Smooth muscle cell (in vitro differentiated cells): Measurements from ENCODE around the gene ELL2. TPM values are rescaled to one million over a fixed set of nuclear protein-coding genes. Genes with fewer than 3 reads are reported as not detected.
A peak's percentile ranks its signal among the peaks of the same experiment; 100 is the strongest.

Experiments
- DNase-seq: peaks from one replicate; lab custom pipeline; 2025; ENCODE audit not compliant: unreplicated experiment; lab: John Stamatoyannopoulos, UW
- H2AFZ ChIP-seq: fragments of 200-600 bp; sonication (generic); 2 replicates; pipeline ENCODE4 v1.6.0; 2016; ENCODE audit warnings: antibody characterized with exemption, low read depth, mild to moderate bottlenecking
- H3F3A ChIP-seq: fragments of 200-600 bp; sonication (generic); 2 replicates; pipeline ENCODE4 v1.6.0; 2017; ENCODE audit warnings: antibody characterized with exemption, low read depth
- H3K27ac ChIP-seq: fragments of 200-600 bp; sonication (generic); 2 replicates; pipeline ENCODE4 v1.5.1; 2016; ENCODE audit warnings: low read depth, mild to moderate bottlenecking
- H3K27me3 ChIP-seq: fragments of 200-600 bp; sonication (generic); 2 replicates; pipeline ENCODE4 v1.6.1; 2016; ENCODE audit warnings: low read depth, mild to moderate bottlenecking
- H3K36me3 ChIP-seq: fragments of 200-600 bp; sonication (generic); 2 replicates; pipeline ENCODE4 v1.5.1; 2016; ENCODE audit warnings: low read depth
- H3K4me1 ChIP-seq: fragments of 200-600 bp; sonication (generic); 2 replicates; pipeline ENCODE4 v1.5.1; 2016; ENCODE audit warnings: low read depth
- H3K4me2 ChIP-seq: fragments of 200-600 bp; sonication (generic); 2 replicates; pipeline ENCODE4 v1.6.0; 2016; ENCODE audit warnings: mild to moderate bottlenecking
- H3K4me3 ChIP-seq: fragments of 200-600 bp; sonication (generic); 2 replicates; pipeline ENCODE4 v1.5.1; 2016; ENCODE audit warnings: mild to moderate bottlenecking
- H3K79me2 ChIP-seq: fragments of 200-600 bp; sonication (generic); 2 replicates; pipeline ENCODE4 v1.6.0; 2016; ENCODE audit warnings: low read depth, mild to moderate bottlenecking
- H3K9ac ChIP-seq: fragments of 200-600 bp; sonication (generic); 2 replicates; pipeline ENCODE4 v1.6.0; 2016; ENCODE audit warnings: low read depth
- H3K9me3 ChIP-seq: fragments of 200-600 bp; sonication (generic); replicated peaks from 2 replicates; pipeline ENCODE4 v1.5.1; 2016; ENCODE audit warnings: low read depth
- H4K20me1 ChIP-seq: fragments of 200-600 bp; sonication (generic); 2 replicates; pipeline ENCODE4 v1.6.0; 2016; ENCODE audit warnings: low read depth
- WGBS: methylation state at CpG from one replicate; pipeline ENCODE4 v1.1.7; 2016; ENCODE audit warnings: low lambda C conversion rate; 5-methylcytosine and 5-hydroxymethylcytosine counted together
- polyA plus RNA-seq: library from polyadenylated mRNA; unstranded; fragments of >200 nt; fragmentation: Nextera tagmentation; extraction: Ambion mirVana; gene quantifications from 2 replicates; pipeline ENCODE4 v1.2.1, GENCODE V29; 2016
- total RNA-seq: library from RNA; depleted of rRNA; stranded (reverse); fragments of >200 nt; gene quantifications from 2 replicates; pipeline ENCODE4 v1.2.3, GENCODE V29; 2014
- TF ChIP-seq, protein P1 (sequence below): fragments of 200-600 bp; sonication (generic); IDR thresholded peaks from 2 replicates; pipeline ENCODE4 v1.5.1; 2017; ENCODE audit warnings: borderline replicate concordance, mild to moderate bottlenecking, antibody characterized with exemption; ENCODE audit not compliant: insufficient read depth, poor library complexity, severe bottlenecking

ELL2 gene
- total and polyA plus RNA-seq, 2 experiments from 2014 or later, result 14.4 to 49.9 TPM

DNA sequence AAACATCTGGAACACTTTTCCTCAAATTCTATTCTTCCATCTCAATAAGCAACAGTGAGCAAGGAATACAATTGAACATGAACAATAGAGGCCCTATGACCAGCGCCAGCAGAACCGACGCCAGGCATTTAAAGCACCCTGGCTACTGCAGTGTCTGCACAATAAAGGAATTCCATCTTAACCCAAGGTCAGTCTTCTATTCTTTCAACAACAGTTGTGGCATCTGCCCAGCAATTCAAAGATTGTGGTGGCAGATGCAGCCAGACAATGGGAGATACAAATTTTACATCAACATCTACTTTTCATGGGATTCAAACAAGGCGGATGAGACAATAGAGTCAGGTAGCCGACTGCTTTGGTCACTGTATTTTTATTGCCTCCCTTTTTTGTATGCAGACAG is 65.9 kb downstream of the ELL2 start:
- no peak overlapping the region for H3K27ac ChIP-seq
- DNase-seq, result no peak
- H3K4me2 ChIP-seq, result no peak overlapping the region
- no peaks in the 10 kb centered on the region for H3K9me3 ChIP-seq
- H3F3A ChIP-seq, result no peaks in the 10 kb centered on the region
- peaks cover 40% of the 10 kb centered on the region for H3K36me3 ChIP-seq
- no peak overlapping the region for H3K9ac ChIP-seq
- 79% methylated on average over 5 of the region's 5 CpGs for WGBS
- peaks cover 20% of the 10 kb centered on the region for H3K4me1 ChIP-seq
- H3K79me2 ChIP-seq, result no peaks in the 10 kb centered on the region
- H2AFZ ChIP-seq, result no peak overlapping the region
- no peak overlapping the region for H3K4me3 ChIP-seq
- H4K20me1 ChIP-seq, result no peaks in the 10 kb centered on the region
- H3K27me3 ChIP-seq, result no peaks in the 10 kb centered on the region
- TF ChIP-seq, protein P1, sequence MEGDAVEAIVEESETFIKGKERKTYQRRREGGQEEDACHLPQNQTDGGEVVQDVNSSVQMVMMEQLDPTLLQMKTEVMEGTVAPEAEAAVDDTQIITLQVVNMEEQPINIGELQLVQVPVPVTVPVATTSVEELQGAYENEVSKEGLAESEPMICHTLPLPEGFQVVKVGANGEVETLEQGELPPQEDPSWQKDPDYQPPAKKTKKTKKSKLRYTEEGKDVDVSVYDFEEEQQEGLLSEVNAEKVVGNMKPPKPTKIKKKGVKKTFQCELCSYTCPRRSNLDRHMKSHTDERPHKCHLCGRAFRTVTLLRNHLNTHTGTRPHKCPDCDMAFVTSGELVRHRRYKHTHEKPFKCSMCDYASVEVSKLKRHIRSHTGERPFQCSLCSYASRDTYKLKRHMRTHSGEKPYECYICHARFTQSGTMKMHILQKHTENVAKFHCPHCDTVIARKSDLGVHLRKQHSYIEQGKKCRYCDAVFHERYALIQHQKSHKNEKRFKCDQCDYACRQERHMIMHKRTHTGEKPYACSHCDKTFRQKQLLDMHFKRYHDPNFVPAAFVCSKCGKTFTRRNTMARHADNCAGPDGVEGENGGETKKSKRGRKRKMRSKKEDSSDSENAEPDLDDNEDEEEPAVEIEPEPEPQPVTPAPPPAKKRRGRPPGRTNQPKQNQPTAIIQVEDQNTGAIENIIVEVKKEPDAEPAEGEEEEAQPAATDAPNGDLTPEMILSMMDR, result no peak

DNA sequence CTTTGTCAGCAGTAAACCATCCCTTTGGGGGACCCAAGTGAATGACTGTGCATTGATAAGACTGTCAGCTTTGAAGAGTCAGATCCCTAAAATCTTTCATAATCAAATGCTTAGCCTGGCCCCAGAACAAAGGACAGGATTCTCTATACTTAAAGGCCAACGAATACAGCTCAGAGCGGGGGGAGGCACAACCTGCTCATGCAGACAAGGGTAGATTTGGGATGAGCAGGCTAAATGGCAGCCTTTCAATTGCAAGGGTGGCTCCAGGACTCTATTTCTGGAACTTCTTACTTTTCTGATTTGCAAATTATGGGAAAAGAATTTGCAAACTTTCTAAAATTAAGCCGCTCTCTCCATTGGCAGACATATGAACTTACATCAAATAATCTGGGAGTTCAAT is 66.4 kb downstream of the ELL2 start:
- no peaks in the 10 kb centered on the region for H3K9me3 ChIP-seq
- no peaks in the 10 kb centered on the region for H3K27me3 ChIP-seq
- H3K79me2 ChIP-seq, result no peaks in the 10 kb centered on the region
- H3K4me3 ChIP-seq, result no peak overlapping the region
- WGBS, result 84% methylated on average over 3 of the region's 3 CpGs
- H3K4me1 ChIP-seq, result peaks cover 20% of the 10 kb centered on the region
- no peak overlapping the region for H3K27ac ChIP-seq
- H3K9ac ChIP-seq, result no peak overlapping the region
- DNase-seq, result no peak
- H3F3A ChIP-seq, result no peaks in the 10 kb centered on the region
- peaks cover 40% of the 10 kb centered on the region for H3K36me3 ChIP-seq
- no peak overlapping the region for H3K4me2 ChIP-seq
- no peak overlapping the region for H2AFZ ChIP-seq
- TF ChIP-seq, protein P1, result no peak
- H4K20me1 ChIP-seq, result no peaks in the 10 kb centered on the region

DNA sequence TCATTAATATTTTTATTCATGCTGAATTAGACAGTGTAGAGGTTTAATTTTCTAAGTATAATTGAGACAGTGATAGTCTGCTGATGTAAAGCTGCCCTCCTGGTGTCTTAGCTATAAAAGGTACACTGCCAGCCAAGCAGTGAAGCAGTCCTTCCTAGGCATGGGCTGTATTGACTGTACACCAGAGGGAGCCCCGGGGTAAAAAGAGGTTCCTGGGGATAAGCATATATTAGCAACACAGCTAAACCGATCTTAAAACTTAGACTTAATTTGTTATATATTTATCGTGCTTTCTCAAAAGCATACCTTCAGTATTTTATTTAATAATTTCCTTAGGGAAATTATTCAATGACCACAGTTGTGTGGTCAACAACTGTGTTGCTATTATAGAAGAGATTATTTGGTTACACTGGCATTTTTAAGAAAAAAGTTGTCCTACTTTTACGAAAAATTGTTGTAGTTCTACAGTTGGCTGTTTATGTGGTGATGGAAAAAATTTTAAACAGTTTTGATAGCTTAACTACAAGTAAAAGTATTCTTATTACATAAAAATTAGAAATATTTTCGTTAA is 68.8 kb downstream of the ELL2 start:
- 93% methylated on average over 5 of the region's 5 CpGs for WGBS
- no peak overlapping the region for H3K27ac ChIP-seq
- no peaks in the 10 kb centered on the region for H4K20me1 ChIP-seq
- H3K9ac ChIP-seq, result no peak overlapping the region
- no peak for DNase-seq
- H3K27me3 ChIP-seq, result no peaks in the 10 kb centered on the region
- no peaks in the 10 kb centered on the region for H3F3A ChIP-seq
- H3K4me2 ChIP-seq, result no peak overlapping the region
- no peak overlapping the region for H2AFZ ChIP-seq
- TF ChIP-seq, protein P1, result peak; percentile 30
- no peaks in the 10 kb centered on the region for H3K79me2 ChIP-seq
- H3K4me3 ChIP-seq, result no peak overlapping the region
- H3K9me3 ChIP-seq, result no peaks in the 10 kb centered on the region
- peaks cover 20% of the 10 kb centered on the region for H3K4me1 ChIP-seq
- H3K36me3 ChIP-seq, result peaks cover 43% of the 10 kb centered on the region

DNA sequence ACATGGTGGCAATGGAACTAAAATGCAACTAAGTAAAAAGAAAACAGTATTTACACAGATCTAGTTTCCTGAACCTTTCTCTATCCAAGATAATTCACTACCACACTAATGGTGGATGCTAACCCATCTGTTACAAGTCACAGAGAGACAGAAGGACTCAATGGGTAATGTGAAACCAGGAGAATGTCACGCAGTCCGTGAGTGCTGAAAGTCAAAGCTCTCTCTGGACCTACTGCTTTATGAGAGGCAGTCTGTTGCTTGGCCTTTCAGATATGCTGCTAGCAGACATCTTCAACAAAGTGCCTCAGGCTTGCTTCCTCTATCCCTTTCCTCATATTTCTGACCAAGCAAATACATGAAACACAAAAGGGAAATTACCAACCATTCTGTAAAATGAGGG is 70.2 kb downstream of the ELL2 start:
- no peaks in the 10 kb centered on the region for H3K79me2 ChIP-seq

More for the DNA sequence above, 70.2 kb downstream of the ELL2 start:
- Histone ChIP-seq H3K4me1 (peaks cover 17% of the 10 kb centered on the region), H3K27ac (no peak overlapping the region), H3K36me3 (peaks cover 33% of the 10 kb centered on the region), H3K9ac (no peak overlapping the region), H3K4me3 (no peak overlapping the region), H3K27me3 (no peaks in the 10 kb centered on the region), H3K4me2 (no peak overlapping the region), H2AFZ (no peak overlapping the region), H4K20me1 (no peaks in the 10 kb centered on the region), H3F3A (no peaks in the 10 kb centered on the region), H3K9me3 (no peaks in the 10 kb centered on the region)
- 57% methylated on average over 2 of the region's 2 CpGs for WGBS
- no peak for DNase-seq
- TF ChIP-seq, protein P1, result no peak
